HCT116 (cell line): ENCODE measurements around the gene HOXB8. TPM values are rescaled to one million over a fixed set of nuclear protein-coding genes. Genes with fewer than 3 reads are reported as not detected.
A peak's percentile ranks its signal among the peaks of the same experiment; 100 is the strongest.

ENCODE experiments used
- ATAC-seq: fragments of 200-7000 bp; cut with Tn5 transposase; 2 replicates; pipeline ENCODE4 v1.9.1; 2020; ENCODE audit warnings: mild to moderate bottlenecking, moderate library complexity
- BruUV-seq: library from RNA; stranded (reverse); fragments of 400-500 nt; replicated peaks from 2 replicates; lab custom pipeline; 2021; lab: Mats Ljungman, UMichigan
- CTCF ChIA-PET: fragments of 300-600 bp; sonication (Branson Sonifier 250); formaldehyde crosslinking; loops from one replicate; lab custom pipeline; 2021; ENCODE audit warnings: antibody characterized with exemption; lab: Charles Lee
- POLR2A ChIA-PET: fragments of 300-600, 350-600 bp; sonication (Branson Sonifier 250); formaldehyde crosslinking; loops from one replicate; lab custom pipeline; 2021; ENCODE audit warnings: antibody characterized with exemption; lab: Charles Lee
- RAD21 ChIA-PET, 2 experiments: fragments of 300-600 bp; sonication (Branson Sonifier 250); formaldehyde crosslinking; loops; one replicate each; lab custom pipeline; 2023; ENCODE audit warnings: low total read pairs in 2 of 2; ENCODE audit not compliant: uncharacterized antibody in 2 of 2, unreplicated experiment in 2 of 2, low non-redundant PET in 1 of 2; lab: Charles Lee
- DNase-seq: peaks from one replicate; pipeline ENCODE4 v3.0.0-alpha.2; 2010; ENCODE audit warnings: low read depth, low spot score
- H2AFZ ChIP-seq: fragments of 200-600 bp; shearing (Covaris generic), sonication (generic); 2 replicates; pipeline ENCODE4 v1.6.1; 2017; ENCODE audit warnings: low read depth, mixed run types, mixed read lengths, antibody characterized with exemption, low read length; ENCODE audit not compliant: poor library complexity, severe bottlenecking
- H3K27ac ChIP-seq: 2 replicates; pipeline ENCODE4 v1.5.1; 2012; ENCODE audit warnings: low read depth, low read length
- H3K27me3 ChIP-seq: fragments of 200-600 bp; sonication (generic); 2 replicates; pipeline ENCODE4 v1.6.1; 2016; ENCODE audit warnings: mixed run types, low read length, mixed read lengths; ENCODE audit not compliant: insufficient read depth
- H3K36me3 ChIP-seq, 2 experiments: fragments of 200-500 bp in 1 of 2; fragments of 200-600 bp in 1 of 2; sonication (Bioruptor generic) in 1 of 2; sonication (generic) in 1 of 2; 2 replicates each; pipeline versions ENCODE4 v1.5.1 to v1.6.1; 2014 to 2016; ENCODE audit warnings: low read length in 2 of 2, inconsistent platforms in 1 of 2, mixed read lengths in 1 of 2, mixed run types in 1 of 2; ENCODE audit not compliant: insufficient read depth in 2 of 2, control insufficient read depth in 1 of 2
- H3K4me1 ChIP-seq, 2 experiments: fragments of 200-600 bp in 1 of 2; sonication (generic) in 1 of 2; 2 replicates each; pipeline versions ENCODE4 v1.5.1 to v1.6.1; 2012 to 2017; ENCODE audit warnings: low read length in 2 of 2, inconsistent platforms in 1 of 2, mild to moderate bottlenecking in 1 of 2, mixed read lengths in 1 of 2, mixed run types in 1 of 2, moderate library complexity in 1 of 2; ENCODE audit not compliant: insufficient read depth in 2 of 2, control insufficient read depth in 1 of 2
- H3K4me2 ChIP-seq: fragments of 200-600 bp; sonication (generic); 2 replicates; pipeline ENCODE4 v1.6.1; 2017; ENCODE audit warnings: mixed run types, low read length, mixed read lengths
- H3K4me3 ChIP-seq, 2 experiments: fragments of 200-600 bp in 1 of 2; sonication (generic) in 1 of 2; replicated peaks in 1 of 2; 2 replicates each; pipeline ENCODE4 v1.5.1; 2011 to 2016; ENCODE audit warnings: low read length in 2 of 2, control low read depth in 1 of 2, low read depth in 1 of 2, mild to moderate bottlenecking in 1 of 2, mixed read lengths in 1 of 2, mixed run types in 1 of 2
- H3K79me2 ChIP-seq: fragments of 200-600 bp; sonication (generic); 2 replicates; pipeline ENCODE4 v1.6.1; 2017; ENCODE audit warnings: mild to moderate bottlenecking, mixed run types, low read length, moderate library complexity, mixed read lengths; ENCODE audit not compliant: insufficient read depth
- H3K9ac ChIP-seq: fragments of 200-600 bp; sonication (generic); 2 replicates; pipeline ENCODE4 v1.6.1; 2016; ENCODE audit warnings: low read length, mixed read lengths
- H3K9me2 ChIP-seq: fragments of 200-600 bp; sonication (generic), shearing (Covaris generic); 2 replicates; pipeline ENCODE4 v1.6.1; 2017; ENCODE audit warnings: mixed run types, mild to moderate bottlenecking, moderate library complexity; ENCODE audit not compliant: insufficient read depth
- H3K9me3 ChIP-seq, 2 experiments: fragments of 200-500 bp in 1 of 2; fragments of 200-600 bp in 1 of 2; sonication (Bioruptor generic) in 1 of 2; sonication (generic) in 1 of 2; 2 replicates each; pipeline ENCODE4 v1.6.1; 2014 to 2017; ENCODE audit warnings: low read length in 2 of 2, mixed read lengths in 2 of 2, inconsistent platforms in 1 of 2, low read depth in 1 of 2, mild to moderate bottlenecking in 1 of 2, mixed run types in 1 of 2, moderate library complexity in 1 of 2; ENCODE audit not compliant: control insufficient read depth in 1 of 2, insufficient read depth in 1 of 2
- H4K20me1 ChIP-seq: fragments of 200-600 bp; sonication (generic), shearing (Covaris generic); 2 replicates; pipeline ENCODE4 v1.6.1; 2017; ENCODE audit warnings: mixed run types, mild to moderate bottlenecking, moderate library complexity; ENCODE audit not compliant: insufficient read depth
- CEBPB ChIP-seq: IDR thresholded peaks from 2 replicates; pipeline ENCODE4 v1.6.1; 2012; ENCODE audit warnings: low read depth
- EGR1 ChIP-seq: IDR thresholded peaks from 2 replicates; pipeline ENCODE4 v1.6.1; 2012; ENCODE audit warnings: low read depth
- EZH2 ChIP-seq: fragments of 200-600 bp; sonication (generic); IDR thresholded peaks from 2 replicates; pipeline ENCODE4 v1.6.1; 2017; ENCODE audit warnings: antibody characterized with exemption, mixed run types
- FOSL1 ChIP-seq: IDR thresholded peaks from 2 replicates; pipeline ENCODE4 v1.6.1; 2012; ENCODE audit warnings: low read depth
- SIN3A ChIP-seq: IDR thresholded peaks from 2 replicates; pipeline ENCODE4 v1.6.1; 2012; ENCODE audit warnings: low read depth
- YY1 ChIP-seq: IDR thresholded peaks from 2 replicates; pipeline ENCODE4 v1.6.1; 2011; ENCODE audit warnings: low read length, low read depth, moderate library complexity, mild to moderate bottlenecking; ENCODE audit not compliant: insufficient replicate concordance; ENCODE audit errors: extremely low read depth
- intact Hi-C: fragments of 100-400 bp; cut with micrococcal nuclease; formaldehyde crosslinking; loops from 2 replicates; pipeline ENCODE4 v1.10.0; 2022
- total RNA-seq: library from RNA; stranded (reverse); gene quantifications from one replicate; pipeline ENCODE4 v1.2.1, GENCODE V29; 2021; ENCODE audit not compliant: unreplicated experiment
- TF ChIP-seq, protein P1 (sequence below): IDR thresholded peaks from 2 replicates; pipeline ENCODE4 v1.6.1; 2012; ENCODE audit warnings: low read depth
- TF ChIP-seq, protein P2 (sequence below), 3 experiments: fragments of 200-600 bp in 1 of 3; sonication (generic) in 1 of 3; IDR thresholded peaks in 2 of 3; conservative IDR thresholded peaks in 1 of 3; 2 replicates each; pipeline ENCODE4 v1.5.1; 2012 to 2017; ENCODE audit warnings: low read depth in 2 of 3, low read length in 2 of 3, antibody characterized with exemption in 1 of 3, borderline replicate concordance in 1 of 3, control low read depth in 1 of 3, mild to moderate bottlenecking in 1 of 3, mixed read lengths in 1 of 3, mixed run types in 1 of 3, moderate library complexity in 1 of 3; ENCODE audit not compliant: insufficient read depth in 1 of 3
- TF ChIP-seq, protein P3 (sequence below): IDR thresholded peaks from 2 replicates; pipeline ENCODE4 v1.6.1; 2012

HOXB8 gene
- total RNA-seq, 1 experiment from 2014 or later, result 44.7 TPM

DNA sequence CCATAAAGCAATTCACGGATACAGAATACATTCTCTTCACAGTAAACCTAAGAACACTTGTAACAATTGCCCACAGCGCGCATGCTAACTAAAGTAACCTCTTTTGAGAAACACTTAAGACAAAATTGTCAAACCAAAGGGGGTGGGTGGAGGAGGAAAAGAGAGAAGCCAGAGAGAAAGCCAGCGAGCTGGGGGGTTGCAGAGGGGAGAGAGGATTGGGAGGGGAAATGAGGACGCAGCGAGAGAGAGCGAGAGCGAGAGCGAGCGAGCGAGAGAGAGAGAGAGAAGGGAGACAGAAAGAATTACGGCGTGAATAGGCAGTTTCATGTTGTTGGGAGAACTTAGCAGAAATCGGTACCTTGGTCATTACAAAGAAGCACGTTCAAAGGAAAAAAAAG lies 2.6 kb downstream of the HOXB8 start:
- POLR2A ChIA-PET, result interaction anchor here (0.7 to 1.9 kb wide), 3 partner anchors 13 to 586 kb away, joined by 3 to 11 read pairs (median 3); partner anchors contain the start of gene HOXB9
- peak overlapping the region; percentile 98 for H3K27ac ChIP-seq

More for the DNA sequence above, 2.6 kb downstream of the HOXB8 start:
- Histone ChIP-seq H3K36me3 (no peaks in the 10 kb centered on the region), H4K20me1 (no peaks in the 10 kb centered on the region), H3K9ac (peak overlapping the region; percentile 97), H3K9me3 (no peaks in the 10 kb centered on the region), H3K4me2 (peak overlapping the region; percentile 95), H3K9me2 (no peaks in the 10 kb centered on the region), H3K27me3 (no peaks in the 10 kb centered on the region), H3K4me3 (peak overlapping the region; percentile 80 to 90), H3K4me1 (peaks cover 19 to 55% of the 10 kb centered on the region in 2 experiments; a peak in 3 of 4 replicates), H2AFZ (peak overlapping the region; percentile 19), H3K79me2 (peaks cover 82% of the 10 kb centered on the region)
- BruUV-seq, result no TSS peak
- ChIA-PET CTCF (interaction anchor here (0.6 to 1.4 kb wide), 19 partner anchors 9 to 587 kb away, joined by 3 to 11 read pairs (median 4); partner anchors contain the start of genes HOXB5 and HOXB9), RAD21 (no interaction called here)
- DNase-seq, result no peak
- no peak for ATAC-seq
- intact Hi-C loops, result loop anchor here (2.0 to 10.0 kb wide), 2 partner anchors 128 to 352 kb away; no protein-coding TSS in a partner anchor
- TF ChIP-seq, protein P1, sequence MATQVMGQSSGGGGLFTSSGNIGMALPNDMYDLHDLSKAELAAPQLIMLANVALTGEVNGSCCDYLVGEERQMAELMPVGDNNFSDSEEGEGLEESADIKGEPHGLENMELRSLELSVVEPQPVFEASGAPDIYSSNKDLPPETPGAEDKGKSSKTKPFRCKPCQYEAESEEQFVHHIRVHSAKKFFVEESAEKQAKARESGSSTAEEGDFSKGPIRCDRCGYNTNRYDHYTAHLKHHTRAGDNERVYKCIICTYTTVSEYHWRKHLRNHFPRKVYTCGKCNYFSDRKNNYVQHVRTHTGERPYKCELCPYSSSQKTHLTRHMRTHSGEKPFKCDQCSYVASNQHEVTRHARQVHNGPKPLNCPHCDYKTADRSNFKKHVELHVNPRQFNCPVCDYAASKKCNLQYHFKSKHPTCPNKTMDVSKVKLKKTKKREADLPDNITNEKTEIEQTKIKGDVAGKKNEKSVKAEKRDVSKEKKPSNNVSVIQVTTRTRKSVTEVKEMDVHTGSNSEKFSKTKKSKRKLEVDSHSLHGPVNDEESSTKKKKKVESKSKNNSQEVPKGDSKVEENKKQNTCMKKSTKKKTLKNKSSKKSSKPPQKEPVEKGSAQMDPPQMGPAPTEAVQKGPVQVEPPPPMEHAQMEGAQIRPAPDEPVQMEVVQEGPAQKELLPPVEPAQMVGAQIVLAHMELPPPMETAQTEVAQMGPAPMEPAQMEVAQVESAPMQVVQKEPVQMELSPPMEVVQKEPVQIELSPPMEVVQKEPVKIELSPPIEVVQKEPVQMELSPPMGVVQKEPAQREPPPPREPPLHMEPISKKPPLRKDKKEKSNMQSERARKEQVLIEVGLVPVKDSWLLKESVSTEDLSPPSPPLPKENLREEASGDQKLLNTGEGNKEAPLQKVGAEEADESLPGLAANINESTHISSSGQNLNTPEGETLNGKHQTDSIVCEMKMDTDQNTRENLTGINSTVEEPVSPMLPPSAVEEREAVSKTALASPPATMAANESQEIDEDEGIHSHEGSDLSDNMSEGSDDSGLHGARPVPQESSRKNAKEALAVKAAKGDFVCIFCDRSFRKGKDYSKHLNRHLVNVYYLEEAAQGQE, result no peak
- TF ChIP-seq, protein P2, sequence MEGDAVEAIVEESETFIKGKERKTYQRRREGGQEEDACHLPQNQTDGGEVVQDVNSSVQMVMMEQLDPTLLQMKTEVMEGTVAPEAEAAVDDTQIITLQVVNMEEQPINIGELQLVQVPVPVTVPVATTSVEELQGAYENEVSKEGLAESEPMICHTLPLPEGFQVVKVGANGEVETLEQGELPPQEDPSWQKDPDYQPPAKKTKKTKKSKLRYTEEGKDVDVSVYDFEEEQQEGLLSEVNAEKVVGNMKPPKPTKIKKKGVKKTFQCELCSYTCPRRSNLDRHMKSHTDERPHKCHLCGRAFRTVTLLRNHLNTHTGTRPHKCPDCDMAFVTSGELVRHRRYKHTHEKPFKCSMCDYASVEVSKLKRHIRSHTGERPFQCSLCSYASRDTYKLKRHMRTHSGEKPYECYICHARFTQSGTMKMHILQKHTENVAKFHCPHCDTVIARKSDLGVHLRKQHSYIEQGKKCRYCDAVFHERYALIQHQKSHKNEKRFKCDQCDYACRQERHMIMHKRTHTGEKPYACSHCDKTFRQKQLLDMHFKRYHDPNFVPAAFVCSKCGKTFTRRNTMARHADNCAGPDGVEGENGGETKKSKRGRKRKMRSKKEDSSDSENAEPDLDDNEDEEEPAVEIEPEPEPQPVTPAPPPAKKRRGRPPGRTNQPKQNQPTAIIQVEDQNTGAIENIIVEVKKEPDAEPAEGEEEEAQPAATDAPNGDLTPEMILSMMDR (IDR thresholded peaks at IDR 0.05 in 2 of 3, conservative IDR thresholded peaks at IDR 0.05 in 1 of 3; ENCODE audit: borderline replicate concordance in 1 of 3, insufficient read depth in 1 of 3, low read depth in 2 of 3, low read length in 2 of 3), result no peak; a peak in 1 of 6 replicates
- TF ChIP-seq CEBPB (no peak), EZH2 (no peak), EGR1 (no peak), SIN3A (no peak), FOSL1 (no peak), YY1 (no peak)
- TF ChIP-seq, protein P3, sequence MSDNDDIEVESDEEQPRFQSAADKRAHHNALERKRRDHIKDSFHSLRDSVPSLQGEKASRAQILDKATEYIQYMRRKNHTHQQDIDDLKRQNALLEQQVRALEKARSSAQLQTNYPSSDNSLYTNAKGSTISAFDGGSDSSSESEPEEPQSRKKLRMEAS, result no peak
